ENCODE results near the gene HJURP. TPM values are rescaled to one million over a fixed set of nuclear protein-coding genes. Genes with fewer than 3 reads are reported as not detected.

Gene HJURP
- total RNA-seq, 4 donors from 2014 or later, result 0.09 to 2.3 (median 0.13) TPM; not detected in 1

- no peak for TF ChIP-seq CTCF (IDR thresholded peaks at IDR 0.05)
- ATAC-seq (ENCODE audit: low FRiP score) (no peak), DNase-seq (ENCODE audit: low spot score) (no peak)
These were observed 10.1 kb downstream of the HJURP start for GRCh38 chr2:233844064-233844807.

- ATAC-seq (ENCODE audit: low FRiP score) (no peak), DNase-seq (ENCODE audit: low spot score) (no peak)
- no peak for TF ChIP-seq CTCF (IDR thresholded peaks at IDR 0.05)
These were observed 13.2 kb downstream of the HJURP start for GRCh38 chr2:233841183-233841582.

- no peak for ATAC-seq (ENCODE audit: low FRiP score)
- DNase-seq (ENCODE audit: low spot score), result no peak
These were observed 13.8 kb downstream of the HJURP start for GRCh38 chr2:233840520-233840919.

GRCh38 chr2:233839447-233839820, 14.9 kb downstream of the HJURP start:
- no peak for TF ChIP-seq CTCF (IDR thresholded peaks at IDR 0.05)
- DNase-seq (ENCODE audit: low spot score), result no peak
- ATAC-seq (ENCODE audit: low FRiP score), result no peak

More at GRCh38 chr2:233840520-233840919, 13.8 kb downstream of the HJURP start:
- no peak for TF ChIP-seq CTCF (IDR thresholded peaks at IDR 0.05)

GRCh38 chr2:233838726-233839446, 15.4 kb downstream of the HJURP start:
- DNase-seq (ENCODE audit: low spot score) (no peak), ATAC-seq (ENCODE audit: low FRiP score) (no peak)

GRCh38 chr2:233838251-233838650, 16.1 kb downstream of the HJURP start:
- no peak for TF ChIP-seq CTCF (IDR thresholded peaks at IDR 0.05)
- DNase-seq (ENCODE audit: low spot score), result no peak
- ATAC-seq (ENCODE audit: low FRiP score), result no peak

More at GRCh38 chr2:233838726-233839446, 15.4 kb downstream of the HJURP start:
- no peak for TF ChIP-seq CTCF (IDR thresholded peaks at IDR 0.05)
